WTC11 (cell line): Measurements from ENCODE around the gene ARHGEF39. TPM values are rescaled to one million over a fixed set of nuclear protein-coding genes. Genes with fewer than 3 reads are reported as not detected.

Experiments
- ATF3 ChIP-seq: sonication (generic); formaldehyde crosslinking; conservative IDR thresholded peaks from 2 replicates; pipeline ENCODE4 v1.8.1; 2022; ENCODE audit warnings: mild to moderate bottlenecking, missing genetic modification reagents
- CBFB ChIP-seq: sonication (generic); formaldehyde crosslinking; IDR thresholded peaks from 2 replicates; pipeline ENCODE4 v1.8.1; 2022; ENCODE audit warnings: mild to moderate bottlenecking, low read depth, missing genetic modification reagents
- CREM ChIP-seq: sonication (generic); formaldehyde crosslinking; IDR thresholded peaks from 2 replicates; pipeline ENCODE4 v1.8.1; 2022; ENCODE audit warnings: mild to moderate bottlenecking, missing genetic modification reagents, moderate library complexity
- E2F4 ChIP-seq: sonication (generic); formaldehyde crosslinking; IDR thresholded peaks from 2 replicates; pipeline ENCODE4 v1.8.1; 2022; ENCODE audit warnings: low read depth, mild to moderate bottlenecking, moderate library complexity, missing genetic modification reagents, borderline replicate concordance
- E2F5 ChIP-seq: sonication (generic); formaldehyde crosslinking; IDR thresholded peaks from 2 replicates; pipeline ENCODE4 v1.8.1; 2022; ENCODE audit warnings: mild to moderate bottlenecking, moderate library complexity, missing genetic modification reagents
- ESRRA ChIP-seq: sonication (generic); formaldehyde crosslinking; IDR thresholded peaks from 2 replicates; pipeline ENCODE4 v1.8.1; 2022; ENCODE audit warnings: mild to moderate bottlenecking, missing genetic modification reagents, borderline replicate concordance
- ETV6 ChIP-seq: sonication (generic); formaldehyde crosslinking; IDR thresholded peaks from 2 replicates; pipeline ENCODE4 v1.8.1; 2022; ENCODE audit warnings: mild to moderate bottlenecking, missing genetic modification reagents
- FOXK1 ChIP-seq: sonication (generic); formaldehyde crosslinking; IDR thresholded peaks from 2 replicates; pipeline ENCODE4 v1.8.0; 2022; ENCODE audit warnings: mild to moderate bottlenecking, moderate library complexity, missing genetic modification reagents
- FOXP1 ChIP-seq: sonication (generic); formaldehyde crosslinking; IDR thresholded peaks from 2 replicates; pipeline ENCODE4 v1.8.0; 2022; ENCODE audit warnings: missing genetic modification reagents, mild to moderate bottlenecking, moderate library complexity, borderline replicate concordance
- GTF2I ChIP-seq: fragments of 250-450 bp; sonication (Bioruptor Pico); conservative IDR thresholded peaks from 2 replicates; pipeline ENCODE4 v1.4.0; 2021; ENCODE audit warnings: mild to moderate bottlenecking
- MAX ChIP-seq: sonication (generic); formaldehyde crosslinking; IDR thresholded peaks from 2 replicates; pipeline ENCODE4 v1.8.0; 2022; ENCODE audit warnings: mild to moderate bottlenecking, missing genetic modification reagents
- OVOL2 ChIP-seq: fragments of 250-450 bp; sonication (Bioruptor Pico); IDR thresholded peaks from 2 replicates; pipeline ENCODE4 v1.9.0; 2021; ENCODE audit warnings: mild to moderate bottlenecking, borderline replicate concordance
- RELA ChIP-seq: sonication (generic); formaldehyde crosslinking; IDR thresholded peaks from 2 replicates; pipeline ENCODE4 v1.8.1; 2022; ENCODE audit warnings: missing genetic modification reagents, mild to moderate bottlenecking, borderline replicate concordance
- SMAD4 ChIP-seq: sonication (generic); formaldehyde crosslinking; IDR thresholded peaks from 2 replicates; pipeline ENCODE4 v1.8.0; 2022; ENCODE audit warnings: mild to moderate bottlenecking, missing genetic modification reagents
- TEAD4 ChIP-seq: sonication (generic); formaldehyde crosslinking; IDR thresholded peaks from 2 replicates; pipeline ENCODE4 v1.8.0; 2022; ENCODE audit warnings: mild to moderate bottlenecking, missing genetic modification reagents
- ZBTB21 ChIP-seq: sonication (generic); formaldehyde crosslinking; IDR thresholded peaks from 2 replicates; pipeline ENCODE4 v1.8.1; 2023; ENCODE audit warnings: mild to moderate bottlenecking, missing genetic modification reagents, borderline replicate concordance
- ZNF219 ChIP-seq: sonication (generic); formaldehyde crosslinking; IDR thresholded peaks from 2 replicates; pipeline ENCODE4 v1.8.0; 2023; ENCODE audit warnings: missing genetic modification reagents, mild to moderate bottlenecking, borderline replicate concordance
- ZNF423 ChIP-seq: fragments of 250-450 bp; sonication (Bioruptor Pico); IDR thresholded peaks from 2 replicates; pipeline ENCODE4 v2.1.2; 2022; ENCODE audit warnings: mild to moderate bottlenecking, moderate library complexity
- ZNF671 ChIP-seq: fragments of 250-450 bp; sonication (Bioruptor Pico); IDR thresholded peaks from 2 replicates; pipeline ENCODE4 v1.8.0; 2021; ENCODE audit warnings: mild to moderate bottlenecking
- total RNA-seq: library from RNA; stranded (reverse); gene quantifications from 3 replicates; pipeline ENCODE4 v1.2.3, GENCODE V29; 2021
- TF ChIP-seq, protein P1 (sequence below): sonication (generic); formaldehyde crosslinking; IDR thresholded peaks from 2 replicates; pipeline ENCODE4 v1.8.1; 2022; ENCODE audit warnings: low read depth, missing genetic modification reagents, borderline replicate concordance
- TF ChIP-seq, protein P2 (sequence below): fragments of 250-450 bp; sonication (Bioruptor Pico); IDR thresholded peaks from 2 replicates; pipeline ENCODE4 v1.9.0; 2021; ENCODE audit warnings: moderate library complexity, mild to moderate bottlenecking, inconsistent platforms, borderline replicate concordance
- TF ChIP-seq, protein P3 (sequence below): fragments of 250-450 bp; sonication (Bioruptor Pico); IDR thresholded peaks from 2 replicates; pipeline ENCODE4 v2.1.2; 2022; ENCODE audit warnings: mild to moderate bottlenecking, moderate library complexity
- TF ChIP-seq, protein P4 (sequence below): fragments of 250-450 bp; sonication (Bioruptor Pico); IDR thresholded peaks from 2 replicates; pipeline ENCODE4 v1.9.0; 2021; ENCODE audit warnings: mild to moderate bottlenecking
- TF ChIP-seq, protein P5 (sequence below): sonication (generic); formaldehyde crosslinking; IDR thresholded peaks from 2 replicates; pipeline ENCODE4 v1.8.1; 2023; ENCODE audit warnings: mild to moderate bottlenecking, missing genetic modification reagents
- TF ChIP-seq, protein P6 (sequence below): sonication (generic); formaldehyde crosslinking; IDR thresholded peaks from 2 replicates; pipeline ENCODE4 v1.8.1; 2022; ENCODE audit warnings: mild to moderate bottlenecking, missing genetic modification reagents, moderate library complexity, borderline replicate concordance

ARHGEF39 gene
- total RNA-seq, 1 experiment from 2014 or later: 23.8 TPM

DNA sequence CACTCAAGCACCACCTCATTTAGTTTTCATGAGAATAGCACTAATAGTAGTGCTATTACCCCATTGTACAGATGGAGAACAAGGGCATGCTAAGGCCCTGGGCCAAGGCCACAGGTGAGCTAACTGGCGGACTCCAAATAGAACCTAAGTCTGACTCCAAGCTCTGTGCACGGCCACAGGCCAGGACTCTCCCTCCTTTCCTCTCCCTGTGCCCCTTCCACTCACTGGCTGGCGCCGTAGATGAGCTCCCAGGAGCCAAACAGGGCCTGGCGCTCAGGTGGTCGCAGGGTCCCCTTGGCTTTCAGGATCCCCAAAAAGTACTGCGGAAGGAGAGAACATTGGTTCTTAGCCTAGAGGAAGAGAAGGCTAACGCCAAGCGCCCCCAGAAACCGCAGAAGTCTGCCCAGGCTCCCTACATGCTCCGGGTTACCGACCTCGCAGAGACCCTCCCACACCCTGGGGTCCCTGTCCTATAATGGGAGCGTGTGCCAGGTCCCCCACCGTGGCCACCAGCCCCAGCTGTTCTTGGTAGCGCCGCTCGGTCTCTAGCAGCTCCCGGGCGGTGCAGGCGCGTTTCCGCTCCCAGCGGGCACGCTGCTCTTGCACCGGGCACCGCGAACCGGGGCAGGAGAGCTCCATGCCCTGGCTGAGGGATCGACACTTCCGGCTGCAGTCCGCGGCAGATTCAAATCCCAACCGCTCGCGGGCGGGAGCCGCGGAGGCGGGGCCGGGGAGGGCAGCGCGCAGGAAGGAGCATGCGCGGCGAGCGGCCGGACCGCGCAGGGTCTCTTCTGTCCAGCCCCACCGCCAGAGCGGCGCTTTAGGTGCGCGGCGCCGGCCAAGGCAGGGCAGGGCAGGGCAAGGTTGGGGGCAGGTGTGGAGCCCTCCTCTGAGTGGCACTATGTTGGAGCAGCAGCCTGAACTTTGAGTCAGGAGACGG is at the start of gene ARHGEF39 (continued):
- TF ChIP-seq MAX (CRISPR knock-in tag): peak; percentile 90
- TF ChIP-seq ZBTB21 (CRISPR knock-in tag): 0 out of 2 replicates have a peak, but pooled peaks have one; percentile 56
- TF ChIP-seq ZNF671 (CRISPR knock-in tag): no peak
- TF ChIP-seq, protein P1, sequence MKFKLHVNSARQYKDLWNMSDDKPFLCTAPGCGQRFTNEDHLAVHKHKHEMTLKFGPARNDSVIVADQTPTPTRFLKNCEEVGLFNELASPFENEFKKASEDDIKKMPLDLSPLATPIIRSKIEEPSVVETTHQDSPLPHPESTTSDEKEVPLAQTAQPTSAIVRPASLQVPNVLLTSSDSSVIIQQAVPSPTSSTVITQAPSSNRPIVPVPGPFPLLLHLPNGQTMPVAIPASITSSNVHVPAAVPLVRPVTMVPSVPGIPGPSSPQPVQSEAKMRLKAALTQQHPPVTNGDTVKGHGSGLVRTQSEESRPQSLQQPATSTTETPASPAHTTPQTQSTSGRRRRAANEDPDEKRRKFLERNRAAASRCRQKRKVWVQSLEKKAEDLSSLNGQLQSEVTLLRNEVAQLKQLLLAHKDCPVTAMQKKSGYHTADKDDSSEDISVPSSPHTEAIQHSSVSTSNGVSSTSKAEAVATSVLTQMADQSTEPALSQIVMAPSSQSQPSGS (CRISPR knock-in tag): no peak
- TF ChIP-seq ZNF219: no peak
- TF ChIP-seq, protein P2, sequence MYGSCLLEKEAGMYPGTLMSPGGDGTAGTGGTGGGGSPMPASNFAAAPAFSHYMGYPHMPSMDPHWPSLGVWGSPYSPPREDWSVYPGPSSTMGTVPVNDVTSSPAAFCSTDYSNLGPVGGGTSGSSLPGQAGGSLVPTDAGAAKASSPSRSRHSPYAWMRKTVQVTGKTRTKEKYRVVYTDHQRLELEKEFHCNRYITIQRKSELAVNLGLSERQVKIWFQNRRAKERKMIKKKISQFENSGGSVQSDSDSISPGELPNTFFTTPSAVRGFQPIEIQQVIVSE (CRISPR knock-in tag): no peak
- TF ChIP-seq RELA (CRISPR knock-in tag): peak; percentile 83; the same call in 1 of the 2 replicates
- TF ChIP-seq GTF2I (CRISPR knock-in tag): no peak
- TF ChIP-seq, protein P3, sequence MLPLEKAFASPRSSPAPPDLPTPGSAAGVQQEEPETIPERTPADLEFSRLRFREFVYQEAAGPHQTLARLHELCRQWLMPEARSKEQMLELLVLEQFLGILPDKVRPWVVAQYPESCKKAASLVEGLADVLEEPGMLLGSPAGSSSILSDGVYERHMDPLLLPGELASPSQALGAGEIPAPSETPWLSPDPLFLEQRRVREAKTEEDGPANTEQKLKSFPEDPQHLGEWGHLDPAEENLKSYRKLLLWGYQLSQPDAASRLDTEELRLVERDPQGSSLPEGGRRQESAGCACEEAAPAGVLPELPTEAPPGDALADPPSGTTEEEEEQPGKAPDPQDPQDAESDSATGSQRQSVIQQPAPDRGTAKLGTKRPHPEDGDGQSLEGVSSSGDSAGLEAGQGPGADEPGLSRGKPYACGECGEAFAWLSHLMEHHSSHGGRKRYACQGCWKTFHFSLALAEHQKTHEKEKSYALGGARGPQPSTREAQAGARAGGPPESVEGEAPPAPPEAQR (CRISPR knock-in tag): no peak
- TF ChIP-seq CREM (CRISPR knock-in tag): peak; percentile 47
- TF ChIP-seq ATF3: no peak
- peak; percentile 97 for TF ChIP-seq E2F5 (CRISPR knock-in tag)
- peak; percentile 97 for TF ChIP-seq E2F4 (CRISPR knock-in tag)
- TF ChIP-seq, protein P4, sequence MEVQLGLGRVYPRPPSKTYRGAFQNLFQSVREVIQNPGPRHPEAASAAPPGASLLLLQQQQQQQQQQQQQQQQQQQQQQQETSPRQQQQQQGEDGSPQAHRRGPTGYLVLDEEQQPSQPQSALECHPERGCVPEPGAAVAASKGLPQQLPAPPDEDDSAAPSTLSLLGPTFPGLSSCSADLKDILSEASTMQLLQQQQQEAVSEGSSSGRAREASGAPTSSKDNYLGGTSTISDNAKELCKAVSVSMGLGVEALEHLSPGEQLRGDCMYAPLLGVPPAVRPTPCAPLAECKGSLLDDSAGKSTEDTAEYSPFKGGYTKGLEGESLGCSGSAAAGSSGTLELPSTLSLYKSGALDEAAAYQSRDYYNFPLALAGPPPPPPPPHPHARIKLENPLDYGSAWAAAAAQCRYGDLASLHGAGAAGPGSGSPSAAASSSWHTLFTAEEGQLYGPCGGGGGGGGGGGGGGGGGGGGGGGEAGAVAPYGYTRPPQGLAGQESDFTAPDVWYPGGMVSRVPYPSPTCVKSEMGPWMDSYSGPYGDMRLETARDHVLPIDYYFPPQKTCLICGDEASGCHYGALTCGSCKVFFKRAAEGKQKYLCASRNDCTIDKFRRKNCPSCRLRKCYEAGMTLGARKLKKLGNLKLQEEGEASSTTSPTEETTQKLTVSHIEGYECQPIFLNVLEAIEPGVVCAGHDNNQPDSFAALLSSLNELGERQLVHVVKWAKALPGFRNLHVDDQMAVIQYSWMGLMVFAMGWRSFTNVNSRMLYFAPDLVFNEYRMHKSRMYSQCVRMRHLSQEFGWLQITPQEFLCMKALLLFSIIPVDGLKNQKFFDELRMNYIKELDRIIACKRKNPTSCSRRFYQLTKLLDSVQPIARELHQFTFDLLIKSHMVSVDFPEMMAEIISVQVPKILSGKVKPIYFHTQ (CRISPR knock-in tag): no peak
- peak; percentile 87; the same call in 1 of the 2 replicates for TF ChIP-seq ESRRA (CRISPR knock-in tag)
- no peak for TF ChIP-seq CBFB
- no peak for TF ChIP-seq ZNF423
- TF ChIP-seq TEAD4 (CRISPR knock-in tag): no peak
- TF ChIP-seq FOXK1 (CRISPR knock-in tag): peak; percentile 64; the same call in 1 of the 2 replicates
- 0 out of 2 replicates have a peak, but pooled peaks have one; percentile 44 for TF ChIP-seq OVOL2 (CRISPR knock-in tag)
- TF ChIP-seq, protein P5, sequence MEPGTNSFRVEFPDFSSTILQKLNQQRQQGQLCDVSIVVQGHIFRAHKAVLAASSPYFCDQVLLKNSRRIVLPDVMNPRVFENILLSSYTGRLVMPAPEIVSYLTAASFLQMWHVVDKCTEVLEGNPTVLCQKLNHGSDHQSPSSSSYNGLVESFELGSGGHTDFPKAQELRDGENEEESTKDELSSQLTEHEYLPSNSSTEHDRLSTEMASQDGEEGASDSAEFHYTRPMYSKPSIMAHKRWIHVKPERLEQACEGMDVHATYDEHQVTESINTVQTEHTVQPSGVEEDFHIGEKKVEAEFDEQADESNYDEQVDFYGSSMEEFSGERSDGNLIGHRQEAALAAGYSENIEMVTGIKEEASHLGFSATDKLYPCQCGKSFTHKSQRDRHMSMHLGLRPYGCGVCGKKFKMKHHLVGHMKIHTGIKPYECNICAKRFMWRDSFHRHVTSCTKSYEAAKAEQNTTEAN (CRISPR knock-in tag): no peak
- TF ChIP-seq SMAD4 (CRISPR knock-in tag): no peak
- peak; percentile 92; the same call in 1 of the 2 replicates for TF ChIP-seq FOXP1 (CRISPR knock-in tag)
- TF ChIP-seq, protein P6, sequence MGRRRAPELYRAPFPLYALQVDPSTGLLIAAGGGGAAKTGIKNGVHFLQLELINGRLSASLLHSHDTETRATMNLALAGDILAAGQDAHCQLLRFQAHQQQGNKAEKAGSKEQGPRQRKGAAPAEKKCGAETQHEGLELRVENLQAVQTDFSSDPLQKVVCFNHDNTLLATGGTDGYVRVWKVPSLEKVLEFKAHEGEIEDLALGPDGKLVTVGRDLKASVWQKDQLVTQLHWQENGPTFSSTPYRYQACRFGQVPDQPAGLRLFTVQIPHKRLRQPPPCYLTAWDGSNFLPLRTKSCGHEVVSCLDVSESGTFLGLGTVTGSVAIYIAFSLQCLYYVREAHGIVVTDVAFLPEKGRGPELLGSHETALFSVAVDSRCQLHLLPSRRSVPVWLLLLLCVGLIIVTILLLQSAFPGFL (CRISPR knock-in tag): peak; percentile 71; the same call in 1 of the 2 replicates
- TF ChIP-seq ETV6 (CRISPR knock-in tag): peak; percentile 80; the same call in 1 of the 2 replicates
